ENCODE results near the gene ROS1.

The ROS1 gene

GRCh38 chr6:117270843-117271507, 154.8 kb downstream of the ROS1 start:
- no peaks in the 10 kb centered on the region for H3K9me3 ChIP-seq (ENCODE audit: control insufficient read depth in 2 of 2, low read length in 2 of 2)
- H3K36me3 ChIP-seq (ENCODE audit: control insufficient read depth in 2 of 2, insufficient read depth in 2 of 2, low read length in 2 of 2), result no peaks in the 10 kb centered on the region
- H3K4me1 ChIP-seq (ENCODE audit: control insufficient read depth in 2 of 2, insufficient read depth in 2 of 2, low read length in 2 of 2), result peaks cover 5 to 6% of the 10 kb centered on the region in 2 donors
- H3K4me3 ChIP-seq (ENCODE audit: low read length in 2 of 2), result no peak overlapping the region
- H3K27ac ChIP-seq (ENCODE audit: low read depth in 2 of 2, low read length in 2 of 2), result no peak overlapping the region
- H3K27me3 ChIP-seq (ENCODE audit: control insufficient read depth in 2 of 2, insufficient read depth in 2 of 2, low read length in 2 of 2), result peaks cover 60 to 87% of the 10 kb centered on the region in 2 donors
- H3K9ac ChIP-seq (ENCODE audit: low read depth in 1 of 2, low read length in 2 of 2), result no peak overlapping the region

DNA sequence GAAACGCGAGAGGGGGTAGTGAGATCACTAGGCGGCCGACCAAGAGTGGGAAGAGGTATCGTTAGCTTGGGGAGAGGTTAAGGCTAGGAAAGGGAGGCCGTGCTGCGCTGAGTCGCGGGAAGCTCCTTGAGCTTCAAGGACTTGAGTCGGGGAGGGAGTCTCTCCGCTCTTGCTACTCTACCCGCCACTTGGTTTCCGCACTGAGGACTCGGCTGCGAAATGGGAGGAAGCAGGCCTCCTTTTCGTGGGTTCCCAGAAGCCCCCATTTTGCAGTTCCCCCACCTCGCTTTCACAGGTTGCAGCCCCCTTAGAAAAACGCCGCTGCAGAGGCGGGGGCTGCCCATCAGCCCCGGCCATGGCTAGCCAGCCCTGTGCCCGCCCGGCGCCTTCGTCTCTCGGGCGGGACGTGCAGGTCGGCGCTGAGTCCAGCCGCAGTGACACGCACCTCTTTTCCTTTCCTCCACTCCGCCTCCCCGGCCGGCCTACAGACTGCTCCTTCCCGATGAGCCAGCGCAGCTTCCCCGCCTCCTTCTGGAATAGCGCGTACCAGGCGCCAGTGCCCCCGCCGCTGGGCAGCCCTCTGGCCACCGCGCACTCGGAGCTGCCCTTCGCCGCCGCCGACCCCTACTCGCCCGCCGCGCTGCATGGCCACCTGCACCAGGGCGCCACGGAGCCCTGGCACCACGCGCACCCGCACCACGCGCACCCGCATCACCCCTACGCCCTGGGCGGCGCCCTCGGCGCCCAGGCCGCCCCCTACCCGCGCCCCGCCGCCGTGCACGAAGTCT, 155.5 kb downstream of the ROS1 start:
- Histone ChIP-seq H3K9ac (ENCODE audit: low read depth in 1 of 2, low read length in 2 of 2) (no peak overlapping the region), H3K27ac (ENCODE audit: low read depth in 2 of 2, low read length in 2 of 2) (no peak overlapping the region), H3K4me1 (ENCODE audit: control insufficient read depth in 2 of 2, insufficient read depth in 2 of 2, low read length in 2 of 2) (peaks cover 9 to 10% of the 10 kb centered on the region in 2 donors), H3K36me3 (ENCODE audit: control insufficient read depth in 2 of 2, insufficient read depth in 2 of 2, low read length in 2 of 2) (no peaks in the 10 kb centered on the region), H3K4me3 (ENCODE audit: low read length in 2 of 2) (peak overlapping the region; percentile 20 to 41), H3K9me3 (ENCODE audit: control insufficient read depth in 2 of 2, low read length in 2 of 2) (no peaks in the 10 kb centered on the region), H3K27me3 (ENCODE audit: control insufficient read depth in 2 of 2, insufficient read depth in 2 of 2, low read length in 2 of 2) (peaks cover 64 to 87% of the 10 kb centered on the region in 2 donors)

DNA sequence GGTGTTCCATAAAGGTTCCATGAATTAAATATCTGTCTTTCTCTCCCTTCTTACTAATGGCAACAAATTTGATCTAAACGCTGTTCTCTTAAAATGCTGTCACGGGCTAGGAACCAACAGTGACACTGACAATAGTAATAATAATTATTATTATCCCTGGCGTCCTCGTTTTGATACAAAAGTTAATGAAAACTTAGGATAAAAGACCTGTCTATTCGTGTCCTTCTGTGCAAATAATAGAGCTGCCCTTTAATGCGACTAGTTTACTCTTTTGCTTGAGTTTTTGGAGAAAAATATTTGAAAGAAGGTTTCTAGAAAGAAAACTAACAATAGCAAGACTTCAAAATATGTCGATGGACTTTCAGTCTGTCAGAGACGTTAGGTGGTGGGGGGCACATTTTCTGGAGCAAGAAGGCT, 156.1 kb downstream of the ROS1 start:
- no peak overlapping the region for H3K4me3 ChIP-seq (ENCODE audit: low read length in 2 of 2)

DNA sequence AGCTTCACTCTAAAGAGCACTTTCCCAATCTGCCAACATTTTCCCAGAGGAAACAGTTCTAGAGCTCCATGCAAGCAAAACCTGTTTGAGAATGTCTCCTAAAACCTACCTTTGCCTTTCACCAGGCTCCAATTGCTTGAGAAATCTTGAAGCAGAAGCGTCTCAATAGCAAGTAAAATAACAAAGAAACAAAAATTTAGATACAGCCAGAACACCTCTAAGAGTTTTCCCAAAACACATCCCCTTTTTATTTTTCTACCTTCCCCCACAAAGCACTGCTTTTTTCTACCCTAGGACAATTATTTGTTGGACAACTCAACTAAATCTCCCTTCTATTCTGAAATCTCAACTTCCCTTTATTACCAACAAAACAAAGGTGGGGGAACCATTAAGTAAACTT, 156.8 kb downstream of the ROS1 start:
- Histone ChIP-seq H3K27ac (ENCODE audit: low read depth in 2 of 2, low read length in 2 of 2) (no peak overlapping the region), H3K4me1 (ENCODE audit: control insufficient read depth in 2 of 2, insufficient read depth in 2 of 2, low read length in 2 of 2) (peaks cover 10 to 16% of the 10 kb centered on the region in 2 donors), H3K9me3 (ENCODE audit: control insufficient read depth in 2 of 2, low read length in 2 of 2) (no peaks in the 10 kb centered on the region), H3K4me3 (ENCODE audit: low read length in 2 of 2) (no peak overlapping the region), H3K36me3 (ENCODE audit: control insufficient read depth in 2 of 2, insufficient read depth in 2 of 2, low read length in 2 of 2) (no peaks in the 10 kb centered on the region), H3K27me3 (ENCODE audit: control insufficient read depth in 2 of 2, insufficient read depth in 2 of 2, low read length in 2 of 2) (peaks cover 73 to 87% of the 10 kb centered on the region in 2 donors), H3K9ac (ENCODE audit: low read depth in 1 of 2, low read length in 2 of 2) (no peak overlapping the region)

More for the DNA sequence above, 156.1 kb downstream of the ROS1 start:
- Histone ChIP-seq H3K4me1 (ENCODE audit: control insufficient read depth in 2 of 2, insufficient read depth in 2 of 2, low read length in 2 of 2) (peaks cover 10 to 14% of the 10 kb centered on the region in 2 donors), H3K36me3 (ENCODE audit: control insufficient read depth in 2 of 2, insufficient read depth in 2 of 2, low read length in 2 of 2) (no peaks in the 10 kb centered on the region), H3K27ac (ENCODE audit: low read depth in 2 of 2, low read length in 2 of 2) (no peak overlapping the region), H3K9ac (ENCODE audit: low read depth in 1 of 2, low read length in 2 of 2) (no peak overlapping the region), H3K9me3 (ENCODE audit: control insufficient read depth in 2 of 2, low read length in 2 of 2) (no peaks in the 10 kb centered on the region), H3K27me3 (ENCODE audit: control insufficient read depth in 2 of 2, insufficient read depth in 2 of 2, low read length in 2 of 2) (peaks cover 69 to 85% of the 10 kb centered on the region in 2 donors)

- Histone ChIP-seq H3K27ac (ENCODE audit: low read depth in 2 of 2, low read length in 2 of 2) (no peak overlapping the region), H3K27me3 (ENCODE audit: control insufficient read depth in 2 of 2, insufficient read depth in 2 of 2, low read length in 2 of 2) (peaks cover 77 to 91% of the 10 kb centered on the region in 2 donors), H3K4me1 (ENCODE audit: control insufficient read depth in 2 of 2, insufficient read depth in 2 of 2, low read length in 2 of 2) (peaks cover 10 to 16% of the 10 kb centered on the region in 2 donors), H3K36me3 (ENCODE audit: control insufficient read depth in 2 of 2, insufficient read depth in 2 of 2, low read length in 2 of 2) (no peaks in the 10 kb centered on the region), H3K9me3 (ENCODE audit: control insufficient read depth in 2 of 2, low read length in 2 of 2) (no peaks in the 10 kb centered on the region), H3K4me3 (ENCODE audit: low read length in 2 of 2) (no peak overlapping the region), H3K9ac (ENCODE audit: low read depth in 1 of 2, low read length in 2 of 2) (no peak overlapping the region)
Observed at GRCh38 chr6:117267766-117268534, 157.8 kb downstream of the ROS1 start.

- Histone ChIP-seq H3K4me3 (ENCODE audit: low read length in 2 of 2) (no peak overlapping the region), H3K9me3 (ENCODE audit: control insufficient read depth in 2 of 2, low read length in 2 of 2) (no peaks in the 10 kb centered on the region), H3K9ac (ENCODE audit: low read depth in 1 of 2, low read length in 2 of 2) (no peak overlapping the region), H3K36me3 (ENCODE audit: control insufficient read depth in 2 of 2, insufficient read depth in 2 of 2, low read length in 2 of 2) (no peaks in the 10 kb centered on the region), H3K27ac (ENCODE audit: low read depth in 2 of 2, low read length in 2 of 2) (no peak overlapping the region), H3K27me3 (ENCODE audit: control insufficient read depth in 2 of 2, insufficient read depth in 2 of 2, low read length in 2 of 2) (peaks cover 73 to 88% of the 10 kb centered on the region in 2 donors), H3K4me1 (ENCODE audit: control insufficient read depth in 2 of 2, insufficient read depth in 2 of 2, low read length in 2 of 2) (peaks cover 10 to 16% of the 10 kb centered on the region in 2 donors)
Observed at GRCh38 chr6:117267054-117267347, 158.7 kb downstream of the ROS1 start.

DNA sequence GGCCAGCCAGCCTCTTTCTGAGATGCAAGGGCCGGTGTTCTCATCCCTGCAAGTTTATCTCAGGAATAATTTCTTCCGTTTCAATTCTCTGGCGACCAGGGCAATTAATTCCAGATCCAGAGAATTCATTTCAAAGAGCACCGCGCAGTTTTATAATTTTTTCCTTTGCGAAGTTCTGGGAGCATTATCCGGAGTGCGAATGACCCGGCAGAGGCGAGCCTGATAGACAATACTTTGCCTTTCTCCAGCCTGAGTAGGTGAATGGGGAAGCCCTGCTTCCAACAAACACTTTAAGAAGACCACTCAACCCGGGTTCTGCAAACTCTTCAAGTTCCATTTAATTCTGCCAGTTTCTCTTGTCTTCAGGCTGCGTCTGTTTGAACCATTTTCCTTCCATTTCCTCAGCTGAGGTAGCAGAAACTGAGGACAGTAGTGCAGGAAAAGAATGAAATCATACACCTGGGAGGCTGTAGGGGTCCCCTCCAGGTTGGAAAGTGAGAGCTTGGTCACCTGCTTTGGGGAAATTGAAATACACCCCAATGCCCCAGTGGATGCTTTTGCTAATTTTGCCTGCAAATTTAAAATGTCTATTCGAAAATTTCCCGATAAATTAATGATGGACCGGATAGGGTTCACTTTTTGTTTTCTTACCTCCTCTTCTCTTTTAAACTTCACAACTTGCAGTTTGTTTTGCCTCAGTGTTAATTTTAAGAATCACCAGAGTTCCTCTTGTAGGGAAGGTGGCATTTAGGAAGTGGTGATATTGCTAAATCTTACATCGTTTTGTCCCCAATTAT, 159.3 kb downstream of the ROS1 start:
- H3K9ac ChIP-seq (ENCODE audit: low read depth in 1 of 2, low read length in 2 of 2), result no peak overlapping the region
- no peaks in the 10 kb centered on the region for H3K36me3 ChIP-seq (ENCODE audit: control insufficient read depth in 2 of 2, insufficient read depth in 2 of 2, low read length in 2 of 2)
- H3K9me3 ChIP-seq (ENCODE audit: control insufficient read depth in 2 of 2, low read length in 2 of 2), result no peaks in the 10 kb centered on the region
- H3K4me3 ChIP-seq (ENCODE audit: low read length in 2 of 2), result peak overlapping the region; percentile 49 to 52
- peaks cover 10 to 16% of the 10 kb centered on the region in 2 donors for H3K4me1 ChIP-seq (ENCODE audit: control insufficient read depth in 2 of 2, insufficient read depth in 2 of 2, low read length in 2 of 2)
- H3K27me3 ChIP-seq (ENCODE audit: control insufficient read depth in 2 of 2, insufficient read depth in 2 of 2, low read length in 2 of 2), result peaks cover 72 to 85% of the 10 kb centered on the region in 2 donors
- H3K27ac ChIP-seq (ENCODE audit: low read depth in 2 of 2, low read length in 2 of 2), result no peak overlapping the region

DNA sequence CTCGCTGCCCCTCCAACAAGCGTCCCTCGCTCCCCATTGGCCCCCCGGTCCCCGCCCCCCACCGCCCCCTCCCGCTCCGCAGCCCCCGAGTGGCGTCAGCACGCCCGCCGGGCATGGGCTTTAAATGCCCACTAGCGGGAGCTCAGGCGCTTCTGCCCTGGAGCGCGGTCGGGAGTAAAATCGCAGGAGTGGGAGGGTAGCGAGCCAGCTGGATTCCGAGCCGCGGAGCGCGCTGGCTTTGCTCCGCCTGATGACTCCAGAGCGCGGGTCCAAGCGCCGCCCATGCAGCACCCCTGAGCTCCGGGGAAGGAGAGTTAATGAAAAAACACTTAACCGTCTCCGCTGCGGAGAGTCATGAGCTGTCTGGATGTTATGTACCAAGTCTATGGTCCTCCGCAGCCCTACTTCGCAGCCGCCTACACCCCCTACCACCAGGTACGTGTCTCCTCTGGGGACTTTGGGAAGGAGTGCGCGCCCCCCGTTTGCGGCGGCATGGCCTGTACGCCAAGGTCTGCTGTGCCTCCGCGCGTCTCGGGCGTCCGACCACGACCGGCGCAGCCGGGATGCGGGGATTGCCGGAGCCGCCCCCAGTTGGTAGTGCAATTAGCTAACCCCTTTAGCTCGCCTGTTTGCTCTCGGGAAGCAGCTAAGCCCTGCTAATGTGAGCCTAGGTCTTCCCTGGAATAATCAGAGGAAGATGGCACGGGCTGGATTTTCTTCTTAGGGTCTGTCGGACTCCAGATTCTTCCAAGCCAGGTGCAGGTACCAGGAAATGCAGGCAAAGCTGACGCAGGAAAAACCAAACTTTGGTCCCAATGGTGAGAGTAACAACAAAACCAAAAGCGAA, 160.1 kb downstream of the ROS1 start, which contains the start of gene VGLL2:
Gene VGLL2 (plus strand): TSS at position 149 of the 847 bp plus-strand sequence. CDS start 206 bp downstream, at position 355.
- Histone ChIP-seq H3K4me1 (ENCODE audit: control insufficient read depth in 2 of 2, insufficient read depth in 2 of 2, low read length in 2 of 2) (peaks cover 10 to 16% of the 10 kb centered on the region in 2 donors), H3K27ac (ENCODE audit: low read depth in 2 of 2, low read length in 2 of 2) (no peak within 1 kb of the TSS), H3K9me3 (ENCODE audit: control insufficient read depth in 2 of 2, low read length in 2 of 2) (no peaks in the 10 kb centered on the region), H3K36me3 (ENCODE audit: control insufficient read depth in 2 of 2, insufficient read depth in 2 of 2, low read length in 2 of 2) (no peaks in the 10 kb centered on the region), H3K4me3 (ENCODE audit: low read length in 2 of 2) (peak within 1 kb of the TSS; percentile 49 to 64), H3K9ac (ENCODE audit: low read depth in 1 of 2, low read length in 2 of 2) (no peak within 1 kb of the TSS), H3K27me3 (ENCODE audit: control insufficient read depth in 2 of 2, insufficient read depth in 2 of 2, low read length in 2 of 2) (peaks cover 75 to 79% of the 10 kb centered on the region in 2 donors)
